Common myeloid progenitor, CD34-positive (primary cell): ENCODE data around the gene IL17RB.

Source experiments
- CTCF ChIA-PET: fragments of 350-600 bp; sonication (Branson Sonifier 250); formaldehyde crosslinking; loops from one replicate; lab custom pipeline; 2021; ENCODE audit warnings: antibody characterized with exemption; lab: Charles Lee
- POLR2A ChIA-PET: fragments of 350-600 bp; sonication (Branson Sonifier 250); formaldehyde crosslinking; loops from one replicate; lab custom pipeline; 2021; ENCODE audit warnings: antibody characterized with exemption; lab: Charles Lee
- DNase-seq, 3 donors: peaks; one replicate each; pipeline versions ENCODE4 v3.0.0 to v3.0.0-alpha.2; 2013
- H3K27ac ChIP-seq, 2 experiments: 1 replicate in 1 of 2; 2 replicates in 1 of 2; pipeline ENCODE4 v1.7.0; 2013; ENCODE audit warnings: inconsistent platforms in 2 of 2, low read length in 2 of 2, mild to moderate bottlenecking in 2 of 2, low read depth in 1 of 2, moderate library complexity in 1 of 2; ENCODE audit not compliant: severe bottlenecking in 2 of 2, insufficient read depth in 1 of 2, poor library complexity in 1 of 2
- H3K27me3 ChIP-seq, 5 experiments: replicated peaks in 2 of 5; 1 replicate in 3 of 5; 2 replicates in 2 of 5; pipeline versions ENCODE4 v1.6.1 to v1.7.0; 2013; ENCODE audit warnings: low read length in 4 of 5, mild to moderate bottlenecking in 2 of 5, moderate library complexity in 2 of 5, inconsistent platforms in 1 of 5; ENCODE audit not compliant: insufficient read depth in 5 of 5, control insufficient read depth in 4 of 5
- H3K36me3 ChIP-seq, 4 experiments: 1 replicate in 2 of 4; 2 replicates in 2 of 4; pipeline versions ENCODE4 v1.6.1 to v1.7.0; 2013; ENCODE audit warnings: low read length in 3 of 4, control low read depth in 1 of 4, mild to moderate bottlenecking in 1 of 4; ENCODE audit not compliant: control insufficient read depth in 4 of 4, insufficient read depth in 4 of 4
- H3K4me1 ChIP-seq, 4 experiments: 1 replicate in 3 of 4; 2 replicates in 1 of 4; pipeline versions ENCODE4 v1.6.1 to v1.7.1; 2013; ENCODE audit warnings: low read length in 3 of 4, mild to moderate bottlenecking in 3 of 4, control low read depth in 1 of 4, inconsistent platforms in 1 of 4, moderate library complexity in 1 of 4; ENCODE audit not compliant: control insufficient read depth in 4 of 4, insufficient read depth in 4 of 4; ENCODE audit errors: control extremely low read depth in 1 of 4
- H3K4me3 ChIP-seq, 7 experiments: 1 replicate in 4 of 7; 2 replicates in 3 of 7; pipeline versions ENCODE4 v1.5.1 to v1.7.0; 2013; ENCODE audit warnings: mild to moderate bottlenecking in 7 of 7, low read length in 6 of 7, moderate library complexity in 6 of 7, inconsistent platforms in 2 of 7, low read depth in 2 of 7, control low read depth in 1 of 7; ENCODE audit not compliant: insufficient read depth in 4 of 7, control insufficient read depth in 1 of 7; ENCODE audit errors: extremely low read depth in 1 of 7
- H3K9me3 ChIP-seq, 5 experiments: 1 replicate in 4 of 5; 2 replicates in 1 of 5; pipeline versions ENCODE4 v1.6.1 to v1.7.1; 2013; ENCODE audit warnings: low read length in 4 of 5, mild to moderate bottlenecking in 2 of 5, inconsistent platforms in 1 of 5, low read depth in 1 of 5, moderate library complexity in 1 of 5; ENCODE audit not compliant: control insufficient read depth in 4 of 5, insufficient read depth in 2 of 5; ENCODE audit errors: control extremely low read depth in 1 of 5
- WGBS: methylation state at CpG from one replicate; pipeline ENCODE4 v1.1.5; 2013; ENCODE audit not compliant: insufficient coverage; 5-methylcytosine and 5-hydroxymethylcytosine counted together

Gene IL17RB

DNA sequence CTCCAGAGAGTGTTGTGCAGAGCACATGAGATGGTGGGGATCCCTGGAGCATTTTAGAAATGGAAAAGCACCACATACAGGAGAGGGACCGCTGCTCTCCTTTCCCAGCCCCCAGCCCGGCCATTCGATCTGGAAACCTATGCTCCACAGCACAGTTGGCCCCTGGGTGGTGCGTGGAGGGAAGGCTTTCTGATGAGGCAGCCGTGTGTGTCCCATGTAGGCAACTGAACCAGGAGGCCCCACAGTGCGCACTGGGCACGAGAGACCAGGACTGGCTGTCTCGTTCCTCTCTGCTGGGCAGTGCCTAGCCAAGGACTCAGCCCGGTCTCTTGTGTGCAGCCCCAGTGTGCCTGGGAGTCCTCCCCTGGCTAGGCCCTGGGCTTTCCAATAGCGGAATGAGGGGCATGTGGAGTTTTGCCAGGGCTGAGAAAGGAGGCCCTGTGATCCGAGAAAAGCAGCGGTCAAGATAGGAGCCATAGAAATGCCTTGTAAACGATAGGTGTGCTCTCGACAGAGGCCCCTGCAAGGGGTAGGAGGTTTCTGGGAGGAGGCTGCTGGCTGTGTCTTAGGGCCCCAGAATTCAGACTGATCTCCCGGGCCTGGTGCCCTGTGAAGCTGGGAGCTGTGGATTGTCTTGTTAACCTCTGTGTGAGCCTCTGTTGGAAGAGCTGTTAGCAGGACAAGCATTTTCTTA is 39.1 kb upstream of the IL17RB start:
- CTCF ChIA-PET: no interaction called here
- POLR2A ChIA-PET: no interaction called here
- H3K27ac ChIP-seq: no peak overlapping the region
- DNase-seq: no peak
- H3K36me3 ChIP-seq: no peaks in the 10 kb centered on the region
- peaks cover 0 to 11% (median 1%) of the 10 kb centered on the region in 5 experiments for H3K27me3 ChIP-seq
- H3K4me3 ChIP-seq: no peak overlapping the region
- WGBS: 95% methylated on average over 15 of the region's 15 CpGs
- H3K9me3 ChIP-seq: no peaks in the 10 kb centered on the region
- H3K4me1 ChIP-seq: no peaks in the 10 kb centered on the region

DNA sequence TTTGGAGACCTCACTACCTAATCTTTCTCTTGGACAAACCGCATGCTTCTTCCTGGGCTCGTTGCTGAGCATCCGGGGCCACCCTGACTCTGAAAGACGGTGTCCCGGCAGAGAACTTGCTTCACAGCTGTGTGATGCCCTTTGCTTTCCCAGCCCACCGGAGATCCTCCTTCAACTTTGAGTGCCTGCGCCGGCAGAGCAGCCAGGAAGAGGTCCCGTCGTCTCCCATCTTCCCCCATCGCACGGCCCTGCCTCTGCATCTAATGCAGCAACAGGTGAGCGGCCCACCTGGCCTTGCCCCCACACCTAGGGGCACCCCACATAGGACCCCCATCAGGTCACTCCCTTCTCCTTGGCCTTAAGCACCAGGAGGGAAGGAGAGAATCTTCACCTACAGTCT is 37.9 kb upstream of the IL17RB start:
- H3K27ac ChIP-seq: no peak overlapping the region
- WGBS: 96% methylated on average over 13 of the region's 13 CpGs
- POLR2A ChIA-PET: no interaction called here

DNA sequence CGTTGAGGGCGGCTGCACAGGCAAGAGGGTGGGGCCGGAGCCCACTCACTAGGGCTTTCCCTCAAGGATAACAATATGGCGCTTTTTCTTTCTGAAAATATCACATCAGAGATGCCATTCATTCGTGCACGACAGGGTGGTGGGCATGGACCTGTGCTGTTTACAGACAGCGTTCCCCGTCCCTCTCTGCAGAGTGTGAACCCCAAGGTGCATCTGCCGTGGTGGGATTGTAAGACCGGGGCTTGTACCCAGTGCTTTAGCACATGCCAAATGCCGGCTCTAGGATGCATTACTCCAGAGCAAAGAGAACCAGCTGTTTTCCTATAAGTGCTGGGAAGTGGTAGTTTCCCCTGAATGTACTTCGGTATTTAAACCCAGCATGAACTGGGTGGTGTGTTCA is 37.1 kb upstream of the IL17RB start:
- H3K4me3 ChIP-seq: no peak overlapping the region
- H3K27me3 ChIP-seq: peaks cover 0 to 11% (median 1%) of the 10 kb centered on the region in 5 experiments
- H3K27ac ChIP-seq: no peak overlapping the region
- no peaks in the 10 kb centered on the region for H3K4me1 ChIP-seq
- H3K9me3 ChIP-seq: no peaks in the 10 kb centered on the region
- CTCF ChIA-PET: no interaction called here
- POLR2A ChIA-PET: no interaction called here
- no peaks in the 10 kb centered on the region for H3K36me3 ChIP-seq
- 97% methylated on average over 12 of the region's 12 CpGs for WGBS
- no peak for DNase-seq

More for the DNA sequence above, 37.9 kb upstream of the IL17RB start:
- H3K4me1 ChIP-seq: no peaks in the 10 kb centered on the region
- DNase-seq: no peak
- H3K36me3 ChIP-seq: no peaks in the 10 kb centered on the region
- peaks cover 0 to 11% (median 1%) of the 10 kb centered on the region in 5 experiments for H3K27me3 ChIP-seq
- CTCF ChIA-PET: no interaction called here
- no peaks in the 10 kb centered on the region for H3K9me3 ChIP-seq
- H3K4me3 ChIP-seq: no peak overlapping the region

DNA sequence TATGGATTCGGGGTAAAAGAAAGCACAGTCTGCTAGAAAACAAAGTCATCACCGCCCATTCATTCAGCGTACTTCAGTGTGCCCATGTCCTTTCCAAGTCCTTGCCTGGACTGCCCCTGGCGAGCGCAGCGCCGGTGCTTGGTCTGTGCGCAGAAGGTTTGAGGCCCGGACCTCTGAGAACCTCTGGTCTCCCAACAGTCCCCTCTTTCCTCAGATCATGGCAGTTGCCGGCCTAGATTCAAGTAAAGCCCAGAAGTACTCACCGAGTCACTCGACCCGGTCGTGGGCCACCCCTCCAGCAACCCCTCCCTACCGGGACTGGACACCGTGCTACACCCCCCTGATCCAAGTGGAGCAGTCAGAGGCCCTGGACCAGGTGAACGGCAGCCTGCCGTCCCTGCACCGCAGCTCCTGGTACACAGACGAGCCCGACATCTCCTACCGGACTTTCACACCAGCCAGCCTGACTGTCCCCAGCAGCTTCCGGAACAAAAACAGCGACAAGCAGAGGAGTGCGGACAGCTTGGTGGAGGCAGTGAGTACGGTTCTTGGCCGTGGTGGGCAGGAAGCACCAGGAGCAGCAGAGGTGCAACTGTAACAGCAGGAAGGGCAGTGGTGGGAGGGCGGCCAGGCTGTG is 36.5 kb upstream of the IL17RB start:
- H3K27ac ChIP-seq: no peak overlapping the region
- DNase-seq: no peak
- no peaks in the 10 kb centered on the region for H3K9me3 ChIP-seq
- H3K4me3 ChIP-seq: no peak overlapping the region
- H3K4me1 ChIP-seq: no peaks in the 10 kb centered on the region
- WGBS: 98% methylated on average over 24 of the region's 28 CpGs
- H3K36me3 ChIP-seq: no peaks in the 10 kb centered on the region
- H3K27me3 ChIP-seq: peaks cover 0 to 10% (median 1%) of the 10 kb centered on the region in 5 experiments
- POLR2A ChIA-PET: no interaction called here
- CTCF ChIA-PET: no interaction called here

DNA sequence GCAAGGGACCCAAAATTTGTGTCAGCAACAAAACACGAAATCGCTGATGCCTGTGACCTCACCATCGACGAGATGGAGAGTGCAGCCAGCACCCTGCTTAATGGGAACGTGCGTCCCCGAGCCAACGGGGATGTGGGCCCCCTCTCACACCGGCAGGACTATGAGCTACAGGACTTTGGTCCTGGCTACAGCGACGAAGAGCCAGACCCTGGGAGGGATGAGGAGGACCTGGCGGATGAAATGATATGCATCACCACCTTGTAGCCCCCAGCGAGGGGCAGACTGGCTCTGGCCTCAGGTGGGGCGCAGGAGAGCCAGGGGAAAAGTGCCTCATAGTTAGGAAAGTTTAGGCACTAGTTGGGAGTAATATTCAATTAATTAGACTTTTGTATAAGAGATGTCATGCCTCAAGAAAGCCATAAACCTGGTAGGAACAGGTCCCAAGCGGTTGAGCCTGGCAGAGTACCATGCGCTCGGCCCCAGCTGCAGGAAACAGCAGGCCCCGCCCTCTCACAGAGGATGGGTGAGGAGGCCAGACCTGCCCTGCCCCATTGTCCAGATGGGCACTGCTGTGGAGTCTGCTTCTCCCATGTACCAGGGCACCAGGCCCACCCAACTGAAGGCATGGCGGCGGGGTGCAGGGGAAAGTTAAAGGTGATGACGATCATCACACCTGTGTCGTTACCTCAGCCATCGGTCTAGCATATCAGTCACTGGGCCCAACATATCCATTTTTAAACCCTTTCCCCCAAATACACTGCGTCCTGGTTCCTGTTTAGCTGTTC is 35.0 kb upstream of the IL17RB start:
- WGBS: 95% methylated on average over 18 of the region's 24 CpGs
- no peaks in the 10 kb centered on the region for H3K36me3 ChIP-seq
- H3K4me1 ChIP-seq: no peaks in the 10 kb centered on the region
- ChIA-PET CTCF (no interaction called here), POLR2A (interaction anchor here (0.6 kb wide), 1 partner anchor 1024 kb away, joined by 3 read pairs; no protein-coding TSS in a partner anchor)
- H3K27me3 ChIP-seq: peaks cover 0 to 2% (median 0%) of the 10 kb centered on the region in 5 experiments
- DNase-seq: no peak
- H3K4me3 ChIP-seq: no peak overlapping the region
- no peak overlapping the region for H3K27ac ChIP-seq
- H3K9me3 ChIP-seq: no peaks in the 10 kb centered on the region

DNA sequence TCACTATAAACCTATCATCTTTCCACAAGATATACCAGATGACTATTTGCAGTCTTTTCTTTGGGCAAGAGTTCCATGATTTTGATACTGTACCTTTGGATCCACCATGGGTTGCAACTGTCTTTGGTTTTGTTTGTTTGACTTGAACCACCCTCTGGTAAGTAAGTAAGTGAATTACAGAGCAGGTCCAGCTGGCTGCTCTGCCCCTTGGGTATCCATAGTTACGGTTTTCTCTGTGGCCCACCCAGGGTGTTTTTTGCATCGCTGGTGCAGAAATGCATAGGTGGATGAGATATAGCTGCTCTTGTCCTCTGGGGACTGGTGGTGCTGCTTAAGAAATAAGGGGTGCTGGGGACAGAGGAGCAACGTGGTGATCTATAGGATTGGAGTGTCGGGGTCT is 33.9 kb upstream of the IL17RB start:
- Histone ChIP-seq H3K9me3 (no peaks in the 10 kb centered on the region), H3K4me1 (peaks cover 0 to 2% (median 0%) of the 10 kb centered on the region in 4 experiments), H3K27me3 (peaks cover 0 to 2% (median 2%) of the 10 kb centered on the region in 5 experiments), H3K36me3 (no peaks in the 10 kb centered on the region), H3K4me3 (no peak overlapping the region), H3K27ac (no peak overlapping the region)
- DNase-seq: no peak
- WGBS: 69% methylated on average over 3 of the region's 4 CpGs
- ChIA-PET CTCF (no interaction called here), POLR2A (no interaction called here)

DNA sequence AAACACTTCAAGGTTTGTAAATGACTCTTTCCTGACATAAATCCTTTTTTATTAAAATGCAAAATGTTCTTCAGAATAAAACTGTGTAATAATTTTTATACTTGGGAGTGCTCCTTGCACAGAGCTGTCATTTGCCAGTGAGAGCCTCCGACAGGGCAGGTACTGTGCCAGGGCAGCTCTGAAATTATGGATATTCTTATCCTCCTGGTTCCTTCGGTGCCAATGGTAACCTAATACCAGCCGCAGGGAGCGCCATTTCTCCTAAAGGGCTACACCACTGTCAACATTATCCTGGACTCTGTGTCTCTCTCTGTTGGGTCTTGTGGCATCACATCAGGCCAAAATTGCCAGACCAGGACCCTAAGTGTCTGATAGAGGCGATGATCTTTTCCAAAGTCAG is 33.1 kb upstream of the IL17RB start:
- ChIA-PET POLR2A (no interaction called here), CTCF (no interaction called here)
- H3K4me1 ChIP-seq: peaks cover 0 to 9% (median 2%) of the 10 kb centered on the region in 4 experiments
- WGBS: 100% methylated on average over 4 of the region's 5 CpGs
- H3K36me3 ChIP-seq: no peaks in the 10 kb centered on the region
- H3K9me3 ChIP-seq: no peaks in the 10 kb centered on the region
- H3K27ac ChIP-seq: no peak overlapping the region
- DNase-seq: no peak
- no peak overlapping the region for H3K4me3 ChIP-seq
- H3K27me3 ChIP-seq: peaks cover 0 to 3% (median 2%) of the 10 kb centered on the region in 5 experiments
